OCI-LY3 (cell line): ENCODE results near the gene TUBA1C.
A peak's percentile ranks its signal among the peaks of the same experiment; 100 is the strongest.

Experiments
- H2AFZ ChIP-seq: fragments of 200-600, 300-600 bp; shearing (Covaris generic); 2 replicates; pipeline ENCODE4 v1.6.0; 2014; ENCODE audit warnings: antibody characterized with exemption, low read depth, low read length
- H3K27ac ChIP-seq: fragments of 200-600, 300-600 bp; sonication (generic); 2 replicates; pipeline ENCODE4 v1.5.1; 2014; ENCODE audit warnings: mild to moderate bottlenecking, low read length, moderate library complexity, mixed read lengths
- H3K27me3 ChIP-seq: fragments of 200-600, 300-600 bp; sonication (generic); 2 replicates; pipeline ENCODE4 v1.6.1; 2014; ENCODE audit warnings: low read depth, low read length, mixed read lengths
- H3K36me3 ChIP-seq: fragments of 200-600, 300-600 bp; sonication (generic); replicated peaks from 2 replicates; pipeline ENCODE3; 2014; ENCODE audit warnings: low read depth, low read length, mixed read lengths
- H3K4me1 ChIP-seq: fragments of 300-600, 200-600 bp; sonication (generic); 2 replicates; pipeline ENCODE4 v1.6.1; 2014; ENCODE audit warnings: low read length, mixed read lengths
- H3K4me2 ChIP-seq: fragments of 200-600, 300-600 bp; sonication (generic); 2 replicates; pipeline ENCODE4 v1.6.1; 2014; ENCODE audit warnings: low read length, mixed read lengths
- H3K4me3 ChIP-seq: fragments of 300-600, 200-600 bp; sonication (generic); 2 replicates; pipeline ENCODE4 v1.5.1; 2014; ENCODE audit warnings: antibody characterized with exemption, mild to moderate bottlenecking, low read length, moderate library complexity
- H3K79me2 ChIP-seq: fragments of 300-600, 200-600 bp; shearing (Covaris generic); 2 replicates; pipeline ENCODE4 v1.6.1; 2014; ENCODE audit warnings: mild to moderate bottlenecking, low read length, mixed read lengths
- H3K9ac ChIP-seq: fragments of 300-600, 200-600 bp; shearing (Covaris generic); 2 replicates; pipeline ENCODE4 v1.6.0; 2014; ENCODE audit warnings: mild to moderate bottlenecking, low read length, moderate library complexity
- H3K9me3 ChIP-seq: fragments of 200-600, 300-600 bp; shearing (Covaris generic); 2 replicates; pipeline ENCODE4 v1.6.1; 2014; ENCODE audit warnings: low read length, mixed read lengths; ENCODE audit not compliant: insufficient read depth
- H4K20me1 ChIP-seq: fragments of 200-600, 300-600 bp; sonication (generic); 2 replicates; pipeline ENCODE4 v1.6.1; 2016; ENCODE audit warnings: low read length, mixed read lengths; ENCODE audit not compliant: insufficient read depth
- EZH2phosphoT487 ChIP-seq: fragments of 200-600 bp; shearing (Covaris generic); IDR thresholded peaks from 2 replicates; pipeline ENCODE4 v1.6.1; 2018; ENCODE audit warnings: antibody characterized with exemption, mixed run types, low read depth
- TF ChIP-seq, protein P1 (sequence below): fragments of 200-600, 300-600 bp; sonication (generic); IDR thresholded peaks from 2 replicates; pipeline ENCODE4 v1.5.1; 2014; ENCODE audit warnings: antibody characterized with exemption, low read length, low read depth

Gene TUBA1C

DNA sequence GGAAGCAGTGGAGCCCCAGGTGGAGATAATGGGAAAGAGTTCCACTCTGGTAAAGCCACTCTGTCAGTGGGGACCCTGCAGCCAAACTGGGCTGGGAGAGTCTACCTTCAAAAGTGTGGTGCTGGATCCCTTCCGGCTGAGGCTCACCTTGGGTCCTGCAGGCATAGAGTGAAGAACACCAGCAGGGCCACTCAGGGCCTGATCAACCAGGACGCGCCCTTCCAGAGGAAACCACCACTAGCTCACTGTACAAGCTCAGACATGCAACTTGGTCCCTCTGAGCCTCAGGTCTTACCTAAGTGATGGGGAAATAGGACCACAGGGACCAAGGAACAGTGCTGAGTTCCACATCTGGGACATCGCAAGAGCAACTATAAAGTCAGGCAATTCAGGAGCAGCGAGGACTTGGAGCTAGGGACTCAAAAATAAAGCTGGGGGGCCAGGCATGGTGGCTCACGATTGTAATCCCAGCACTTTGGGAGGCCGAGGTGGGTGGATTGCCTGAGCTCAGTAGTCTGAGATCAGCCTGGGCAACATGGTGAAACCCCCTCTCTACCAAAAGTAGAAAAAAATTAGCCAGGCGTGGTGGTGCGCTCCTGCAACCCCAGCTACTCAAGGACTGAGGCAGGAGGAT is 24.2 kb downstream of the TUBA1C start:
- H3K4me1 ChIP-seq = no peaks in the 10 kb centered on the region
- no peaks in the 10 kb centered on the region for H3K79me2 ChIP-seq
- no peak overlapping the region for H3K4me2 ChIP-seq
- no peaks in the 10 kb centered on the region for H4K20me1 ChIP-seq
- TF ChIP-seq, protein P1, sequence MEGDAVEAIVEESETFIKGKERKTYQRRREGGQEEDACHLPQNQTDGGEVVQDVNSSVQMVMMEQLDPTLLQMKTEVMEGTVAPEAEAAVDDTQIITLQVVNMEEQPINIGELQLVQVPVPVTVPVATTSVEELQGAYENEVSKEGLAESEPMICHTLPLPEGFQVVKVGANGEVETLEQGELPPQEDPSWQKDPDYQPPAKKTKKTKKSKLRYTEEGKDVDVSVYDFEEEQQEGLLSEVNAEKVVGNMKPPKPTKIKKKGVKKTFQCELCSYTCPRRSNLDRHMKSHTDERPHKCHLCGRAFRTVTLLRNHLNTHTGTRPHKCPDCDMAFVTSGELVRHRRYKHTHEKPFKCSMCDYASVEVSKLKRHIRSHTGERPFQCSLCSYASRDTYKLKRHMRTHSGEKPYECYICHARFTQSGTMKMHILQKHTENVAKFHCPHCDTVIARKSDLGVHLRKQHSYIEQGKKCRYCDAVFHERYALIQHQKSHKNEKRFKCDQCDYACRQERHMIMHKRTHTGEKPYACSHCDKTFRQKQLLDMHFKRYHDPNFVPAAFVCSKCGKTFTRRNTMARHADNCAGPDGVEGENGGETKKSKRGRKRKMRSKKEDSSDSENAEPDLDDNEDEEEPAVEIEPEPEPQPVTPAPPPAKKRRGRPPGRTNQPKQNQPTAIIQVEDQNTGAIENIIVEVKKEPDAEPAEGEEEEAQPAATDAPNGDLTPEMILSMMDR = no peak
- no peak for TF ChIP-seq EZH2phosphoT487
- peaks cover 17% of the 10 kb centered on the region for H3K27me3 ChIP-seq
- H3K36me3 ChIP-seq = no peaks in the 10 kb centered on the region
- no peaks in the 10 kb centered on the region for H3K9me3 ChIP-seq
- no peak overlapping the region for H3K9ac ChIP-seq
- no peak overlapping the region for H3K27ac ChIP-seq
- H2AFZ ChIP-seq = peak overlapping the region; percentile 46; the same call in 1 of the 2 replicates
- no peak overlapping the region for H3K4me3 ChIP-seq

DNA sequence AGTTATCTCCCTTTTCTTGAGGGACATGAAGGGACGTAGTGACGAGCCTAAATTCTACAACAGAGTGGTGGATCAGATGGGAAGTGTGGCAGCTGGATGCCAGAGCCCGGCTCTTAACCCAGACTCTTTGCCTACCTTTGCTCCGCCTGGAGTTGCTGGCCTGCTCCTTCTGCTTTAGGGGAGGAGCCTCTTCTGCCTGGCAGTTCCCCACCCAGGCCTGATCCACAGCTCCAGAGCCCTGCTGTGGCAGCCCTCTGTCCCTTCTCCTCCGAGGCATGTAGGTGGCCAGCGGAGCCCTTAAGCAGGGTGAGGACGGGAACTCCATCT is 27.8 kb downstream of the TUBA1C start:
- H4K20me1 ChIP-seq = no peaks in the 10 kb centered on the region
- H3K9ac ChIP-seq = no peak overlapping the region
- peaks cover 4% of the 10 kb centered on the region; the same call in 1 of the 2 replicates for H3K27me3 ChIP-seq
- H3K36me3 ChIP-seq = no peaks in the 10 kb centered on the region
- H3K9me3 ChIP-seq = no peaks in the 10 kb centered on the region
- H3K79me2 ChIP-seq = no peaks in the 10 kb centered on the region
- no peak overlapping the region for H2AFZ ChIP-seq
- TF ChIP-seq, protein P1 = no peak
- TF ChIP-seq EZH2phosphoT487 = no peak
- no peak overlapping the region for H3K4me3 ChIP-seq
- H3K27ac ChIP-seq = no peak overlapping the region
- H3K4me2 ChIP-seq = no peak overlapping the region
- no peaks in the 10 kb centered on the region for H3K4me1 ChIP-seq

DNA sequence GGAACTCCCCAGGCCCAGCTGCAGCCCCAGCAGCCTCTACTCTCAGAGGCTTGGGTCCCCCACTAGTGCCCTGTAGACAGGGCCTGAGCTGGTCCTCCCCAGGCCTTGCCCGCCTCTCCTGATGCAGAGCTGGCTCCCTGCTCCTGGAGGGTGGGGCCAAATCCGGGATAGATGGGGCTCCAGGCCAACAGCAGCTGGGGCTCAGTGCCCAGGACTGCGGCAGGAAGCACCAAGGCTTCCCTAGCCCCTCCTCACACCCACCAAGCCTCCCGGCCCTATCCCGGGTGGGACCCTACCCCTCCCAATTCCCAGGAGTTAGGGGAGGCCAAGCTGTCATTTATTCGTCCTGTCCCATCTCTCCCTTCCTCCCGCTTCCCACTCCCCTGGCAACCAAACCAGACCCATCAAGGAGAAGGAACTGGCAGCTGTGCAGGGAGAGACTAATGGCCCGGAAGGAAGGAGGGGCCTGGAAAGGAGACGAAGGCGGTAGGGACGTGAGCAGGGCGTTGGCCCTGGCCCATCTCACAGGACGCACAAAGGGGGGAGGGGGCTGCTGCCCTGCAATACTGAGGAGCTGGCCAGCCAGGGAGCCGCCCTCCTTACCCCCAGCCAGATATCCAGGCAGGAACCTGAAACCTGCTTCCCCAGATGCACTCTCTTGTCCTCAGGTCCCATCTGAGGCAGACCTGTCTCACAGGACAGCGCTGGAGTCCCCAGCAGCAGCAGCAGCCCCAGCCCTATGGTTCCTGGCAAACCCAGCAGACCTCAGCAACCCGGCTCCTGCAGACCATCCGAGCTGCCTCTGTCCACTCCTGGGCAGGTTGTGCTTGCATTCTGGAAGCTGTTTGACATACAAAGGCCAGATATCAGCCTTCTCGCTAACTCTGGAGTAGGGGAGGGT is 28.4 kb downstream of the TUBA1C start:
- H3K79me2 ChIP-seq = no peaks in the 10 kb centered on the region
- no peaks in the 10 kb centered on the region for H3K36me3 ChIP-seq
- no peak overlapping the region for H3K9ac ChIP-seq
- no peak overlapping the region for H3K4me2 ChIP-seq
- H3K27ac ChIP-seq = no peak overlapping the region
- H3K4me1 ChIP-seq = no peaks in the 10 kb centered on the region
- H2AFZ ChIP-seq = no peak overlapping the region
- TF ChIP-seq, protein P1 = no peak
- TF ChIP-seq EZH2phosphoT487 = no peak
- H3K27me3 ChIP-seq = no peaks in the 10 kb centered on the region
- H4K20me1 ChIP-seq = no peaks in the 10 kb centered on the region
- no peak overlapping the region for H3K4me3 ChIP-seq
- H3K9me3 ChIP-seq = no peaks in the 10 kb centered on the region

DNA sequence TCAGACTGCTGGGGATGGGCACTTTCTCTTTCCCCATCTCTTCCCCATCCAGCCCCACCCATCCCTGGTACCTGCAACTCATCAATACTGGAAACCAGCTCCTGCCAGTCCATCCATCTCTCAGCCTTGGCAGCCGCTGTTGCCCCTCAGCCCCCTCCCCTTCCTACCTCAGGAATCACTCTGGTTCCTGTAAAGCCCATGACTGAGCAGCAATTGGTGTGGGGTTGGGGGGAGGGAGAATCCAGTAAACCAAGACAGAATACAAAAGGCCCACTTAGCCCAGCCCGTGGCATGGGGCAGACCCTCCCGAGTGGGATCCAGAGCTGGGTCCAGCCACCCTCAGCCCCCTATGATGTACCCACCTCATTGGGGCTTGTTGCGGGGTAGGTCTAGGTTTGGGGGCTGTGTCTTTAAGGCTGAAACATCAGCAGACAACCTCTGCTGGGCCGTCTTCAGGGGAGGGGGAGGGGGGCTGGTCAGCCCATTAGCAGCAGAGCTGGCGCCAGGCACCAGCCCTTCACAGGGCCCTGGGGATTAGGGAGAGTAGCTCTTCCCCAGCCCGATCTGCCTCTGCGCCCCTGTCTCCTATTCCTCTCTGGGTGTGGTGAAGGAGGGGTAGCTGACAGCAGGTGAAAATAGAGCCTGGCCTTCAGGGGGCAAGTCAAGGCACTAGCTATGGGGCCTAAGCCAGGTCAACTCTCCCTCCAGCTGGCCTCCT is 29.4 kb downstream of the TUBA1C start:
- no peak overlapping the region for H3K4me3 ChIP-seq
- no peaks in the 10 kb centered on the region for H3K27me3 ChIP-seq
- H2AFZ ChIP-seq = no peak overlapping the region

More for the DNA sequence above, 29.4 kb downstream of the TUBA1C start:
- H3K79me2 ChIP-seq = no peaks in the 10 kb centered on the region
- no peaks in the 10 kb centered on the region for H4K20me1 ChIP-seq
- H3K9me3 ChIP-seq = no peaks in the 10 kb centered on the region
- no peak for TF ChIP-seq EZH2phosphoT487
- TF ChIP-seq, protein P1 = no peak
- H3K36me3 ChIP-seq = no peaks in the 10 kb centered on the region
- H3K4me1 ChIP-seq = 0 out of 2 replicates have a peak, but pooled peaks cover 4% of the 10 kb centered on the region
- no peak overlapping the region for H3K9ac ChIP-seq
- H3K27ac ChIP-seq = no peak overlapping the region
- no peak overlapping the region for H3K4me2 ChIP-seq
